Activated T-cell treated with anti-CD3 and anti-CD28 coated beads, Interleukin-2, amount 50 U/mL, for 4 hours (primary cell): ENCODE results near the gene UBIAD1. TPM values are rescaled to one million over a fixed set of nuclear protein-coding genes. Genes with fewer than 3 reads are reported as not detected.

ENCODE experiments used
- ATAC-seq, 2 donors: fragments of 200-7000 bp; cut with Tn5 transposase; one replicate each; pipeline ENCODE4 v1.10.0; 2021
- DNase-seq: peaks from one replicate; pipeline ENCODE4 v3.0.0-alpha.2; 2020
- H3K27me3 Mint-ChIP-seq: one replicate; pipeline ENCODE4 v1.8.0; 2021; ENCODE audit warnings: low read depth, mixed read lengths
- H3K36me3 Mint-ChIP-seq: one replicate; pipeline ENCODE4 v1.8.0; 2022; ENCODE audit warnings: mixed read lengths; ENCODE audit not compliant: insufficient read depth
- H3K4me1 Mint-ChIP-seq: one replicate; pipeline ENCODE4 v1.8.0; 2021; ENCODE audit warnings: low read depth, mixed read lengths
- H3K4me3 Mint-ChIP-seq: one replicate; pipeline ENCODE4 v1.8.0; 2021; ENCODE audit warnings: mild to moderate bottlenecking, moderate library complexity, mixed read lengths
- H3K9me3 Mint-ChIP-seq: one replicate; pipeline ENCODE4 v1.8.0; 2021; ENCODE audit warnings: mixed read lengths
- total RNA-seq, 3 donors: library from RNA; stranded (reverse); gene quantifications; one replicate each; pipeline ENCODE4 v1.2.1, GENCODE V29; 2021

The UBIAD1 gene, protein sequence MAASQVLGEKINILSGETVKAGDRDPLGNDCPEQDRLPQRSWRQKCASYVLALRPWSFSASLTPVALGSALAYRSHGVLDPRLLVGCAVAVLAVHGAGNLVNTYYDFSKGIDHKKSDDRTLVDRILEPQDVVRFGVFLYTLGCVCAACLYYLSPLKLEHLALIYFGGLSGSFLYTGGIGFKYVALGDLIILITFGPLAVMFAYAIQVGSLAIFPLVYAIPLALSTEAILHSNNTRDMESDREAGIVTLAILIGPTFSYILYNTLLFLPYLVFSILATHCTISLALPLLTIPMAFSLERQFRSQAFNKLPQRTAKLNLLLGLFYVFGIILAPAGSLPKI
- 10 to 100 TPM; 46.1 to 57.8 (median 47.4) TPM for total RNA-seq

DNA sequence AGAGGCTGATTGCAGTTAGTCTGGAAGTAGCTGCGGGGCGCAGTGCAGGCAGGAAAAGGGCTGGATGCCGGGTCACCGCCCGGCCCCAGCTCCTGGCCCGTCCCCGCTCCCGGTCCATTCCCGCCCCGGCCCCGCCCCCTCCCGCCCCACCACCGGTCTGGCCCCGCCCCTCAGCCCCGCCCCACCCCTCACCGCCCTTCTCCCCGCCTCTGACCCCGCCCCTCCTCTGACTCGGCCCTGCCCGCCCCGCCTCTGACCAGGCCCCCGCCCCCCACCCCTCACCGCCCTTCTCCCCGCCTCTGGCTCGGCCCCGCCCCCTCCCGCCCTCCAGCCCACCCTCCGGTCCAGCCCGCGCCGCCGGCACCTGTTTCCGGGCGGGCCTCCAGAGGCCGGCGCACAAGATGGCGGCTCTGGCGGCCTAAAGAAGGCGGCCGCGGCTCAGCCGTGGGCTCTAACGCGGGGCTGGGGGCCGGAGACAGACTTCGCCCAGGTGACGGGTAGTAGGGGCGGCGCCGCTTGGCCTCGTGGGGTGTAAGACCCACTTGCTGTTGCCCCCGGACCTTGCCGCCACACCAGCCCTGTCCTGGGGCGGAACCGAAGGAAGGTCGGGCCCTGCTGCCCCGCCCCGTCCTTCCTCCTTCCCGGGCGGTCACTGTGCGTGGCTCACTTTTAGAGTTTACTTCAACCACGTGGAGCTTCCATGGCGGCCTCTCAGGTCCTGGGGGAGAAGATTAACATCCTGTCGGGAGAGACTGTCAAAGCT, at the start of gene UBIAD1:
Gene UBIAD1, plus strand, starts transcription at position 367 of the 763 bp plus-strand sequence. Its CDS starts 334 bp downstream, at position 701.
- peaks cover 16% of the 10 kb centered on the region for H3K36me3 Mint-ChIP-seq
- ATAC-seq (peak; percentile 91), DNase-seq (peak; percentile 85)
- peak within 1 kb of the TSS; percentile 97 for H3K4me3 Mint-ChIP-seq
- no peaks in the 10 kb centered on the region for H3K27me3 Mint-ChIP-seq
- H3K4me1 Mint-ChIP-seq = peaks cover 29% of the 10 kb centered on the region
- no peaks in the 10 kb centered on the region for H3K9me3 Mint-ChIP-seq

- H3K4me3 Mint-ChIP-seq = no peak overlapping the region
- no peaks in the 10 kb centered on the region for H3K27me3 Mint-ChIP-seq
- DNase-seq (no peak), ATAC-seq (no peak)
- H3K4me1 Mint-ChIP-seq = peaks cover 12% of the 10 kb centered on the region
- peaks cover 46% of the 10 kb centered on the region for H3K36me3 Mint-ChIP-seq
- no peaks in the 10 kb centered on the region for H3K9me3 Mint-ChIP-seq
Measured at GRCh38 chr1:11227106-11228077, 45.6 kb upstream of the UBIAD1 start.

GRCh38 chr1:11229203-11229602, 43.8 kb upstream of the UBIAD1 start:
- peaks cover 53% of the 10 kb centered on the region for H3K36me3 Mint-ChIP-seq
- no peak overlapping the region for H3K4me3 Mint-ChIP-seq
- no peaks in the 10 kb centered on the region for H3K27me3 Mint-ChIP-seq

DNA sequence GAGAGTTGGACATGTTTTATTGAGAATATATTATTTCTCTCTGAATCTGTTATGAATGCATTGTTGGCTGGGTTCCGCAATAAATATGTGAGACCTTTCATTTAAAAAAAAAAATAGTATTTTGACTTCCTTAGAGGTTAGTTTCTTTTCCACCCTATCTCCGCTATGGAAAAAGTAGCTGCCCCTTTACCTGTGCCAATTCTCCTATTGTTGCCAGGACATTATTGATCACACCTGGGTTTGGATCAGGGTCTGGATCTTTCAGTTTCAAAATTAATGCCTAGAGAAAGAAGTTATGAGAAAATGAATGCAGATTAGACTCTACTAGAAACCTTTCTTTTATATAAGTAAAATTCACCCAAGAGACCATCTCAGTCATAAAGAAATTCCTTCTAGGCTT, 39.8 kb upstream of the UBIAD1 start:
- Mint-ChIP-seq H3K36me3 (peaks cover 53% of the 10 kb centered on the region), H3K4me1 (peaks cover 3% of the 10 kb centered on the region), H3K27me3 (no peaks in the 10 kb centered on the region), H3K9me3 (no peaks in the 10 kb centered on the region), H3K4me3 (no peak overlapping the region)
- ATAC-seq (no peak), DNase-seq (no peak)

More at GRCh38 chr1:11229203-11229602, 43.8 kb upstream of the UBIAD1 start:
- DNase-seq (no peak), ATAC-seq (no peak)
- Mint-ChIP-seq H3K9me3 (no peaks in the 10 kb centered on the region), H3K4me1 (peaks cover 12% of the 10 kb centered on the region)

GRCh38 chr1:11237356-11237755, 35.6 kb upstream of the UBIAD1 start:
- Mint-ChIP-seq H3K27me3 (no peaks in the 10 kb centered on the region), H3K9me3 (no peaks in the 10 kb centered on the region), H3K36me3 (peaks cover 47% of the 10 kb centered on the region), H3K4me1 (peaks cover 6% of the 10 kb centered on the region), H3K4me3 (no peak overlapping the region)
- ATAC-seq (no peak), DNase-seq (no peak)

DNA sequence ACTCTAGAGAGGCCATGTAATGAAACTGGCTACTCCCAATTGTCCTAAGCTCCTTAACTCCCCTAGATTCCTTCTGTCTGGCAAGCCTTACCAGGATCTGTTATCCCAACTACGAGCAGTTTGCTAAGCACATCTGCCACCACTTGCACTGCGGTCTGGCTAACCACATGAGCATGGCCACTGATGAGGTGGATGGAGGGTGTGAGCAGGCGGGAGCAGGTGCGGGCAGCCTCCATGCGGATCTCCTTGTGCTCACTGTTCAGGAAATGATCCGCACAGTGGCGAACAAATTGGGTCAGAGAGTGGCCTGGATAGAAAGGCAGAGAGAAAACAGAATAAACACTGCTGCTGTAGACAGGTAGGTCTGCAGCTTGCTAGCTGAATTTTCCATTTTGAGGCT, 34.7 kb upstream of the UBIAD1 start:
- H3K4me1 Mint-ChIP-seq = peaks cover 6% of the 10 kb centered on the region
- H3K36me3 Mint-ChIP-seq = peaks cover 46% of the 10 kb centered on the region
- no peaks in the 10 kb centered on the region for H3K27me3 Mint-ChIP-seq
- no peak for DNase-seq
- H3K9me3 Mint-ChIP-seq = no peaks in the 10 kb centered on the region
- no peak for ATAC-seq
- no peak overlapping the region for H3K4me3 Mint-ChIP-seq

DNA sequence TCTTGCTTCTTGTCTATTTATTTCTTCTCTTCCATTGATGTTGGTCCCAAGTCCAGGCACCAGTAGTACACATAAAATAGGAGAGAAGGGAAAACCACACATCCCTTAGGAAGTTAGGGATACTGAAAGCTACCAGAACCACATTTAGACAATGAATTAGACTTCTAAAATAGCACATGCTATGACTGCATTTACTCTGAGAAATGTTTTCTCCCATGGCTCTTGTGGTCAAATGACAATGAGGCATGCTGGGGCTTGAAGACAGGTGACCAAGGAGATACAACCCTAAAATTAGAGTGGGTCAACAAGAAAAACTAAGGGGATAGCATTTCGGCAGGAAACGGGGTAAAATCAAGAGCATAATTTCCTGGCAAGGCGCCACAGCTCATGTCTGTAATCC, 27.8 kb upstream of the UBIAD1 start:
- DNase-seq = no peak
- Mint-ChIP-seq H3K9me3 (no peaks in the 10 kb centered on the region), H3K4me3 (no peak overlapping the region), H3K36me3 (peaks cover 19% of the 10 kb centered on the region), H3K27me3 (no peaks in the 10 kb centered on the region), H3K4me1 (peaks cover 19% of the 10 kb centered on the region)
- no peak for ATAC-seq

GRCh38 chr1:11245904-11246719, 26.9 kb upstream of the UBIAD1 start:
- ATAC-seq = no peak
- Mint-ChIP-seq H3K9me3 (no peaks in the 10 kb centered on the region), H3K4me3 (no peak overlapping the region), H3K27me3 (no peaks in the 10 kb centered on the region), H3K4me1 (peaks cover 19% of the 10 kb centered on the region), H3K36me3 (peaks cover 28% of the 10 kb centered on the region)
- no peak for DNase-seq

- DNase-seq = no peak
- no peak for ATAC-seq
- H3K36me3 Mint-ChIP-seq = peaks cover 31% of the 10 kb centered on the region
- peaks cover 16% of the 10 kb centered on the region for H3K4me1 Mint-ChIP-seq
- no peaks in the 10 kb centered on the region for H3K9me3 Mint-ChIP-seq
- no peaks in the 10 kb centered on the region for H3K27me3 Mint-ChIP-seq
- H3K4me3 Mint-ChIP-seq = no peak overlapping the region
Measured at GRCh38 chr1:11248169-11248568, 24.8 kb upstream of the UBIAD1 start.

GRCh38 chr1:11252538-11252937, 20.5 kb upstream of the UBIAD1 start:
- Mint-ChIP-seq H3K4me3 (no peak overlapping the region), H3K9me3 (no peaks in the 10 kb centered on the region), H3K36me3 (peaks cover 47% of the 10 kb centered on the region), H3K27me3 (no peaks in the 10 kb centered on the region), H3K4me1 (no peaks in the 10 kb centered on the region)
- ATAC-seq (no peak), DNase-seq (no peak)

GRCh38 chr1:11253226-11253625, 19.8 kb upstream of the UBIAD1 start:
- H3K36me3 Mint-ChIP-seq = peaks cover 43% of the 10 kb centered on the region
- no peak overlapping the region for H3K4me3 Mint-ChIP-seq
- no peaks in the 10 kb centered on the region for H3K27me3 Mint-ChIP-seq
- H3K9me3 Mint-ChIP-seq = no peaks in the 10 kb centered on the region
- no peaks in the 10 kb centered on the region for H3K4me1 Mint-ChIP-seq
- ATAC-seq (no peak), DNase-seq (no peak)

- ATAC-seq (no peak), DNase-seq (no peak)
- Mint-ChIP-seq H3K36me3 (peaks cover 38% of the 10 kb centered on the region), H3K9me3 (no peaks in the 10 kb centered on the region), H3K4me3 (no peak overlapping the region), H3K4me1 (peaks cover 9% of the 10 kb centered on the region), H3K27me3 (no peaks in the 10 kb centered on the region)
Measured at GRCh38 chr1:11256299-11256698, 16.7 kb upstream of the UBIAD1 start.

DNA sequence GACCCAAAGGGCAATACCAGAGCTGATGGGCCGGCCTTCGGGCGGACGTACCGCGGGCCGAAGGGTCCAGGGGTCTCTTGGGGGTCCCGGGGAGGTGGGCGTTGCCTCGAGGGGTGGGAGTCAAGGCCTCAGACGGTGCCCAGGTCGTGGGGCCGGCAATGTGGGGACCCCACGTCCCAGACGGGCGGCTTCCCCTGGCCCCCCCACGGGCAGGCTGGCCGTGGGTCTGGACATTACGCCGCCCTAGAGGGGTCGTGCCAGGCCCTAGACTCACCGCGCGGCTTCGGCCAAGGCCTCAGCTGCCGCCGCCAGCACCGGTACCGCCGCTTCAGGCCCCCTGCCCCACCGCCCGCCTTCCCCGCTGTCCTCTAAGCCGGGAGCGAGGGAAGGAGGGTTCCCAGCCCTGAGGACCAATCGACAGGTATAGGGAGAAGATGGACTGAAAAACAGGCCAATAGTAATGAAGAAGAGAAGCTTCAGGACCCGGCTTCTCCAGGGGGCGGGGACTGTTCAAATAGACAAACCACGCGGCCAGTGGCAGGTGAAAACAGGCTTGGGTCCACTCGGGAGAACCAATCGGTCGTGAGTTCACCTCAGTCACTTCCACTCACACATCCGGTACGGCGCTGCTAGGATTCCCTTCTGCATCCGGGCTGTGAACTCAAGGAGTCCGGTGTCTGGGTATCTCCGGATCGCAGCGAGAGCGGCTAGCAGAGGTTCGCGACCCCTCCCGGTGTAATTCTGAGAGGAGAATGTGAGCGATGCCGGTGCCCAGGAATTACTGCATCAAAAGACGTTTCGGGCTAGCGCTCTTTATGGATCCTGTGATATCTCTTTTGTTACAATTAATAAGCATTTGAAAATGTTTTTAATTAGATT, 10.6 kb upstream of the UBIAD1 start, which contains the start of gene MTOR:
Gene MTOR, minus strand, starts transcription at position 381 of the 879 bp plus-strand sequence. CDS start 3,142 bp downstream, outside the sequence.
- peaks cover 6% of the 10 kb centered on the region for H3K36me3 Mint-ChIP-seq
- H3K9me3 Mint-ChIP-seq = no peaks in the 10 kb centered on the region
- ATAC-seq (peak; percentile 97 to 98), DNase-seq (peak; percentile 92)
- peak within 1 kb of the TSS; percentile 91 for H3K4me3 Mint-ChIP-seq
- H3K27me3 Mint-ChIP-seq = no peaks in the 10 kb centered on the region
- H3K4me1 Mint-ChIP-seq = peaks cover 21% of the 10 kb centered on the region
